H1 (cell line): Measurements from ENCODE around the gene CCDC82. TPM values are rescaled to one million over a fixed set of nuclear protein-coding genes. Genes with fewer than 3 reads are reported as not detected.

ENCODE experiments used
- RBBP5 ChIP-seq: IDR thresholded peaks from 2 replicates; pipeline ENCODE4 v1.7.1; 2012; ENCODE audit warnings: low read depth, mild to moderate bottlenecking, inconsistent platforms, low read length, moderate library complexity, borderline replicate concordance
- RNF2 ChIP-seq: fragments of 200-900, 300-1000 bp; sonication (generic); IDR thresholded peaks from 2 replicates; pipeline ENCODE4 v1.7.1; 2016; ENCODE audit warnings: borderline replicate concordance, low read depth, mild to moderate bottlenecking, antibody characterized with exemption, low read length; ENCODE audit not compliant: poor library complexity, severe bottlenecking; ENCODE audit errors: missing control alignments
- TCF12 ChIP-seq: IDR thresholded peaks from 2 replicates; pipeline ENCODE4 v1.6.1; 2011; ENCODE audit warnings: low read depth, mild to moderate bottlenecking, low read length
- polyA plus RNA-seq, 7 experiments: library from polyadenylated mRNA; depleted of rRNA in 3 of 7; stranded (reverse) in 5 of 7; unstranded in 2 of 7; fragments of >200 nt in 5 of 7; fragments of 200-250 nt in 2 of 7; gene quantifications; 1 replicate in 5 of 7; 2 replicates in 1 of 7; 4 replicates in 1 of 7; pipeline versions ENCODE4 v1.2.1 to v1.2.3, GENCODE V29; 2011 to 2013; ENCODE audit warnings: missing spikeins in 2 of 7, mixed read lengths in 2 of 7
- total RNA-seq: library from RNA; stranded (reverse); fragmentation: NEBNext Ultra II Directional; extraction: Animal tissue kit (Norgen Biotek cat#: 25700); gene quantifications from 2 replicates; pipeline ENCODE4 v1.2.1, GENCODE V29; 2021

Gene CCDC82
- total and polyA plus RNA-seq, 2 of the 8 experiments (the other 6 are each of a cell fraction or from before 2014, with no cell fraction given), result 6.0 to 15.2 TPM

- TF ChIP-seq RNF2 (no peak), TCF12 (no peak), RBBP5 (no peak)
These were observed 8.2 kb upstream of the CCDC82 start (continued) for GRCh38 chr11:96397863-96398262.
